ENCODE data around the gene EIF4G2.

DNA sequence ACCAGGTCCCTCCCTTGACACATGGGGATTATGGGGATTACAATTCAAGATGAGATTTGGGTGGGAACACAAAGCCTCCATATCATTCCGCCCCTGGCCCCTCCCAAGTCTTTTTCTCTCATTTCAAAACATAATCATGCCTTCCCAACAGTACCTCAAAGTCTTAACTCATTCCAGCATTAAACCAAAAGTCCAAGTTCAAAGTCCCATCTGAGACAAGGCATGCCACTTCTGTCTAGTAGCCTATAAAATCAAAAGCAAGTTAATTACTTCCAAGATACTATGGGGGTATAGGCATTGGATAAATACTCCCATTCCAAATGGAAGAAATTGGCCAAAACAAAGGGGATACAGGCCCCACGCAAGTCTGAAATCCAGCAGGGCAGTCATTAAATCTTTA, 19.7 kb upstream of the EIF4G2 start:
- TF ChIP-seq CTCF (IDR thresholded peaks at IDR 0.05) (no peak), EP300 (IDR thresholded peaks at IDR 0.05) (no peak), POLR2A (IDR thresholded peaks at IDR 0.05) (no peak), POLR2AphosphoS5 (IDR thresholded peaks at IDR 0.05) (no peak)

Data from stomach (tissue), 4 donors.